Osteocyte (in vitro differentiated cells): ENCODE data around the gene PUM1. TPM values are rescaled to one million over a fixed set of nuclear protein-coding genes. Genes with fewer than 3 reads are reported as not detected.

ENCODE experiments used
- DNase-seq: peaks from one replicate; pipeline ENCODE4 v3.0.0; 2021; ENCODE audit warnings: mixed read lengths; ENCODE audit not compliant: unreplicated experiment; ENCODE audit errors: extremely low spot score
- H3K27ac Mint-ChIP-seq: one replicate; pipeline ENCODE4 v1.8.0; 2021; ENCODE audit warnings: mild to moderate bottlenecking, mixed read lengths; ENCODE audit not compliant: unreplicated experiment
- H3K27me3 Mint-ChIP-seq: one replicate; pipeline ENCODE4 v1.8.0; 2021; ENCODE audit warnings: mixed read lengths; ENCODE audit not compliant: unreplicated experiment
- H3K36me3 Mint-ChIP-seq: one replicate; pipeline ENCODE4 v1.8.0; 2021; ENCODE audit warnings: mixed read lengths; ENCODE audit not compliant: unreplicated experiment
- H3K4me1 Mint-ChIP-seq: one replicate; pipeline ENCODE4 v1.8.0; 2021; ENCODE audit warnings: mixed read lengths; ENCODE audit not compliant: unreplicated experiment
- H3K4me3 Mint-ChIP-seq: one replicate; pipeline ENCODE4 v1.8.0; 2021; ENCODE audit warnings: mild to moderate bottlenecking, moderate library complexity, mixed read lengths; ENCODE audit not compliant: unreplicated experiment
- H3K9me3 Mint-ChIP-seq: one replicate; pipeline ENCODE4 v1.8.0; 2021; ENCODE audit warnings: mixed read lengths; ENCODE audit not compliant: unreplicated experiment
- total RNA-seq: library from RNA; stranded (reverse); gene quantifications from 2 replicates; pipeline ENCODE4 v1.2.1, GENCODE V29; 2021
- TF ChIP-seq, protein P1 (sequence below): fragments of 200-600 bp; sonication (generic); IDR thresholded peaks from 2 replicates; pipeline ENCODE4 v1.5.0; 2021; ENCODE audit warnings: antibody characterized with exemption, mild to moderate bottlenecking, moderate library complexity

The PUM1 gene
- total RNA-seq, 1 donor from 2014 or later: 145 TPM

DNA sequence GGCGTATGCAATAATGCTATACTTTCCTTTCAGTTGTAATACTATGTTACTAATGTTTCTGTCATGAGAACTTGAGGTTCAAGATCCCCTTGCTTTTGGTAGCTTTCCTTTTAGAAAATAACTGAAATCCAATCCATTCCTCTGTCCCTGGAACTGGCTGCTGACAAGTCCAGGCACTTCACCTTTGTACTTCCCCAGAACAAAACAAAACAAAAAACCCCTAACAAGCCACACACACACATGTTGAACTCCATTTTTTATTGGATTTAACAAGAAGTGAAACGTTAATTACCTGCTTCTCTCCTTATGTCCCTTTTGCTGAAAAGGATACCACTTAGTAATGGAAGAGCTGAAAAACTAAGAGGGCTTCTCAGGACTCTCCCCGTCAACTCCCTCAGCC, 130.9 kb downstream of the PUM1 start:
- no peak overlapping the region for H3K4me3 Mint-ChIP-seq
- no peak for DNase-seq
- H3K9me3 Mint-ChIP-seq: no peaks in the 10 kb centered on the region
- peak overlapping the region; percentile 33 for H3K27ac Mint-ChIP-seq
- H3K27me3 Mint-ChIP-seq: no peaks in the 10 kb centered on the region
- TF ChIP-seq, protein P1, sequence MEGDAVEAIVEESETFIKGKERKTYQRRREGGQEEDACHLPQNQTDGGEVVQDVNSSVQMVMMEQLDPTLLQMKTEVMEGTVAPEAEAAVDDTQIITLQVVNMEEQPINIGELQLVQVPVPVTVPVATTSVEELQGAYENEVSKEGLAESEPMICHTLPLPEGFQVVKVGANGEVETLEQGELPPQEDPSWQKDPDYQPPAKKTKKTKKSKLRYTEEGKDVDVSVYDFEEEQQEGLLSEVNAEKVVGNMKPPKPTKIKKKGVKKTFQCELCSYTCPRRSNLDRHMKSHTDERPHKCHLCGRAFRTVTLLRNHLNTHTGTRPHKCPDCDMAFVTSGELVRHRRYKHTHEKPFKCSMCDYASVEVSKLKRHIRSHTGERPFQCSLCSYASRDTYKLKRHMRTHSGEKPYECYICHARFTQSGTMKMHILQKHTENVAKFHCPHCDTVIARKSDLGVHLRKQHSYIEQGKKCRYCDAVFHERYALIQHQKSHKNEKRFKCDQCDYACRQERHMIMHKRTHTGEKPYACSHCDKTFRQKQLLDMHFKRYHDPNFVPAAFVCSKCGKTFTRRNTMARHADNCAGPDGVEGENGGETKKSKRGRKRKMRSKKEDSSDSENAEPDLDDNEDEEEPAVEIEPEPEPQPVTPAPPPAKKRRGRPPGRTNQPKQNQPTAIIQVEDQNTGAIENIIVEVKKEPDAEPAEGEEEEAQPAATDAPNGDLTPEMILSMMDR: no peak
- peaks cover 47% of the 10 kb centered on the region for H3K36me3 Mint-ChIP-seq
- H3K4me1 Mint-ChIP-seq: peaks cover 19% of the 10 kb centered on the region

DNA sequence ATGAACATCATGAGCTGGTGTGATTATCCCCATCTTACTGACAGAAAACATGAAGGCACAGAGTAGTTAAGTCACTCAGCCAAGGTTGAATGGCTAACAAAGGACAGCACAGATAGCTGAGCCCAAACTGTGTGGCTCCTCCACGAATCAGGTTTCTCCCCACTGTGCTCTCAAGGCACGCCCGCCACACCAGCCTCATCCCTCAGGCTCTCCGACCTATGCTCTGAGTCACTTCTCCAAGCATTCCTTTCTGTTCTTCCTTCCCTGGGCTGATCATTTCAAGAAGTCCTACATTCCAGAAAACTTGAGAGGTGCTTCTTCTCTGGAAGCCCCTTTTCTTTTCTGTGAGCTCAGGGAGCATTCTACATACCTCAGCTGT, 131.7 kb downstream of the PUM1 start:
- Mint-ChIP-seq H3K4me1 (peaks cover 19% of the 10 kb centered on the region), H3K9me3 (no peaks in the 10 kb centered on the region), H3K36me3 (peaks cover 39% of the 10 kb centered on the region), H3K4me3 (no peak overlapping the region), H3K27ac (peak overlapping the region; percentile 28), H3K27me3 (no peaks in the 10 kb centered on the region)
- DNase-seq: no peak
- TF ChIP-seq, protein P1: no peak

DNA sequence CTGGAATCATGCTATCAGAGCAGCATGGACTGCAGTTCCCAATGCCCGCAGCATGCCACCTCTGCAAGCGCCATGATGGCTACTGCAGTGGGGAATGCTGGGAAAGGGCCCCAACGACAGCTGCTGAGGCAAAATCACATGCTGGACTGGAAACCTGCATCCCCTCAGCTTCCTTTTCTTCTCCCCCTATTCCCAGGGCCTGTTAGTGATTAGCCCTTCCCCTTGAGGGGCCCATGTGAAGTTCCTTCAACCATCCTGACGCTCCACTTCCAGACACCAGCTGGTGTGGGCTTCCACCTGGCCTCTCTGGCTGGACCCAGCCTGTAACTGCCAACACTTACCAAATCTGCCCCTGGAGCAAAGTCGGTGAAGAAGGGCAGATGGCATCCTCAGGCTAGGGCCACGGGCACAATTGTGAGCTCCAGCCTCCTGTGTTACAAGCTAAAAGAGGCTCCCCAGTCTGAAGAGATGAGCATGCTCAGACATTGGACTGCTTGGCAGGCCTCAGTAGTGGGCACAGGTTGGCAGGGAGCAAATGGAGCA, 134.8 kb downstream of the PUM1 start:
- Mint-ChIP-seq H3K36me3 (peaks cover 27% of the 10 kb centered on the region), H3K27me3 (no peaks in the 10 kb centered on the region), H3K4me1 (peaks cover 22% of the 10 kb centered on the region), H3K9me3 (no peaks in the 10 kb centered on the region), H3K27ac (peak overlapping the region; percentile 58), H3K4me3 (no peak overlapping the region)
- DNase-seq: no peak
- TF ChIP-seq, protein P1: no peak

DNA sequence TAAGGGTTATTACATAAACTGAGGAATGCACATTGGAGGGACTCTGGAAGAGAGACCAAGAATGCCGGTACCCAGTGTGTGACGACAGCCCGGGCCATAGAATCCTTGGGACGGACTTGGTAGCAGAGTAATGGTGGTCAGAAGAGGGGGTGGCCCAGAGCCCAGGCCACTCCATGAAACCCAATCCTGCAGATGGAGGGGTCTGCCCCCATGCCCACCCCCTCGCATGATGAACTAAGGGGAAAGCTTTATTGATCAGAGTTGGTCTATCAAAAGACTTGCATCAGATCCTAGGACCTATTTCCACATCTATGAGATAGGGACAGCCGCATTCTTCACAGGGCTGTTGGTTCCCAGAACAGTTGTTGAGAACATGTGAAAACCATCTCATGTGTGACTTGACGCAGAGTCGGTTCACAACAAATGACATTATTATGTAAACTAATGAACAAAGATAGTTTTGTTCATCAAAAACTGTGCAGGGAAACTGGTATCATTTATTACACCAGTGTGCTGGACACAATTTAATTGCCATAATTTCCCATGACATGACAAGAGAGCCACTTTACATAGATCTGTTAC, 135.5 kb downstream of the PUM1 start:
- no peak overlapping the region for H3K4me3 Mint-ChIP-seq
- TF ChIP-seq, protein P1: no peak

DNA sequence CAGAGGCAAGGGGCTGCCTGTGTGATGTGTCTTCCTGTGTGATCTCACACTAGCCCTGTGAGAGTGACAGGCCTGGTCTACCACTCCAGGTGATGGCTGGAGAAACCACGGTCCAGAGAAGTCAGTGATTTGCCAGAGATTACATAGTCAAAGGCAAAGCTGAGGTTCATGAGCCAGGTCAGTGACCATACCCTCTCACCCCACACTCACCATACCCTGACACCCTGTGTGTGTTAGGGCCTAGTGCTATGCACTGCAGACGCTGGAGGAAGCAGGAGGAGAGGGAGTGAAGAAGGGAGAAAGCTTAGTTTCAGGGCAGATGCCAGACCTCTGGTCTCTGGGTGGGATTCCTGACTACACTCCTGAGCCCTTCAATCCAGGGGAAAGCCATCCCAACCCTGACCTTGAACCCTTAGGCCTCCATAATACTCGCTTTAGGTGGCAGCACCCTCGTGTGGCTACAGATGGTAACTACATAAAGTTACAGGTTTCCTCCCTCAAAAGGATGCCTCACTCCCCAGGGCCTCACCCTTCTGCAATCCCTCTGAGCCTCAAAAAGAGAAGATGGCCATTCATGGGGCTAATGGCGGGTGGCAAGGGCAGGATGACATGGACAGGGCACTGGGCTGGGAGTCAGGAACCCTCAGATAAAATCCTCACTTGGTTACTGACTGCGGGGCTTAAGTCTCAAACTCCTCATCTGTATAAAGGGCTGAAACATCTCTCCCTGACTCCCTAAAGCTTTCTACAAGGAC, 136.2 kb downstream of the PUM1 start:
- no peak for DNase-seq
- H3K36me3 Mint-ChIP-seq: peaks cover 16% of the 10 kb centered on the region
- peaks cover 12% of the 10 kb centered on the region for H3K4me1 Mint-ChIP-seq
- H3K27me3 Mint-ChIP-seq: no peaks in the 10 kb centered on the region
- no peaks in the 10 kb centered on the region for H3K9me3 Mint-ChIP-seq
- H3K4me3 Mint-ChIP-seq: no peak overlapping the region
- TF ChIP-seq, protein P1: peak; percentile 77
- H3K27ac Mint-ChIP-seq: no peak overlapping the region

More for the DNA sequence above, 135.5 kb downstream of the PUM1 start:
- no peaks in the 10 kb centered on the region for H3K9me3 Mint-ChIP-seq
- peaks cover 22% of the 10 kb centered on the region for H3K36me3 Mint-ChIP-seq
- no peaks in the 10 kb centered on the region for H3K27me3 Mint-ChIP-seq
- DNase-seq: no peak
- peaks cover 19% of the 10 kb centered on the region for H3K4me1 Mint-ChIP-seq
- no peak overlapping the region for H3K27ac Mint-ChIP-seq
